Bronchus fibroblast of lung (primary cell): ENCODE results near the gene SEMA4G. TPM values are rescaled to one million over a fixed set of nuclear protein-coding genes. Genes with fewer than 3 reads are reported as not detected.

ENCODE experiments used
- total RNA-seq: library from RNA; depleted of rRNA; stranded (reverse); fragments of >200 nt; gene quantifications from 2 replicates; pipeline ENCODE4 v1.2.3, GENCODE V29; 2015

SEMA4G gene
- total RNA-seq: 2.1 and 2.2 TPM in 2 replicates

GRCh38 chr10:100969187-100970075 is at the start of gene SEMA4G:
SEMA4G (plus strand) TSS chr10:100969504; CDS start chr10:100972913, 3,409 bp downstream.

GRCh38 chr10:100986952-100987684 is 17.8 kb downstream of the SEMA4G start, which contains the start of the genes MRPL43 and TWNK:
MRPL43 (minus strand) TSS chr10:100987497; CDS start chr10:100987443, 54 bp downstream.
TWNK (plus strand) TSS chr10:100987543; CDS start chr10:100988211, 668 bp downstream.

GRCh38 chr10:100999742-101000126 is 30.4 kb downstream of the SEMA4G start, which contains the start of gene LZTS2:
LZTS2 (plus strand) TSS chr10:100999808; CDS start chr10:101002539, 2,731 bp downstream.

Other genes starting within 250 kb of the SEMA4G start
- gene PAX2, start 223.9 kb upstream of the SEMA4G start, total RNA-seq: not detected in 2 replicates
- 19.0 and 23.7 TPM in 2 replicates for gene SLF2, start 56.5 kb upstream of the SEMA4G start, total RNA-seq
- gene MRPL43, start 18.0 kb downstream of the SEMA4G start, total RNA-seq: 132 and 137 TPM in 2 replicates
- 5.4 and 5.9 TPM in 2 replicates for gene TWNK, start 18.0 kb downstream of the SEMA4G start, total RNA-seq
- 71.8 and 76.2 TPM in 2 replicates for gene LZTS2, start 30.3 kb downstream of the SEMA4G start, total RNA-seq
- 0.84 and 1.0 TPM in 2 replicates for gene PDZD7, start 61.6 kb downstream of the SEMA4G start, total RNA-seq
- 31.1 and 38.2 TPM in 2 replicates for gene SFXN3, start 61.7 kb downstream of the SEMA4G start, total RNA-seq
- gene KAZALD1, start 92.5 kb downstream of the SEMA4G start, total RNA-seq: 11.0 and 11.8 TPM in 2 replicates
- gene TLX1, start 161.8 kb downstream of the SEMA4G start, total RNA-seq: not detected in 2 replicates